MM.1S (cell line): Measurements from ENCODE around the gene SLCO2B1.

Experiments used
- DNase-seq: peaks from one replicate; pipeline ENCODE4 v3.0.0-alpha.2; 2015
- H2AFZ ChIP-seq: fragments of 300-600 bp; sonication (generic); 2 replicates; pipeline ENCODE4 v1.6.0; 2016; ENCODE audit warnings: antibody characterized with exemption, low read length
- H3F3A ChIP-seq: fragments of 300-600 bp; sonication (generic); 2 replicates; pipeline ENCODE4 v1.6.1; 2016; ENCODE audit warnings: mild to moderate bottlenecking, antibody characterized with exemption, low read length, moderate library complexity, mixed read lengths; ENCODE audit not compliant: insufficient read depth
- H3K27ac ChIP-seq: fragments of 300-600 bp; sonication (generic); 2 replicates; pipeline ENCODE4 v1.5.1; 2016; ENCODE audit warnings: mild to moderate bottlenecking, low read length
- H3K27me3 ChIP-seq: fragments of 300-600 bp; sonication (generic); replicated peaks from 2 replicates; pipeline ENCODE4 v1.6.0; 2016; ENCODE audit warnings: low read length; ENCODE audit not compliant: insufficient read depth
- H3K36me3 ChIP-seq: fragments of 300-600 bp; sonication (generic); replicated peaks from 2 replicates; pipeline ENCODE4 v1.6.1; 2016; ENCODE audit warnings: mild to moderate bottlenecking, low read length, mixed read lengths; ENCODE audit not compliant: insufficient read depth
- H3K4me1 ChIP-seq: fragments of 300-600 bp; sonication (generic); 2 replicates; pipeline ENCODE4 v1.6.1; 2016; ENCODE audit warnings: low read length, mixed read lengths
- H3K4me2 ChIP-seq: fragments of 300-600 bp; sonication (generic); 2 replicates; pipeline ENCODE4 v1.6.0; 2016; ENCODE audit warnings: low read depth, low read length
- H3K4me3 ChIP-seq: fragments of 300-600 bp; sonication (generic); 2 replicates; pipeline ENCODE4 v1.5.1; 2016; ENCODE audit warnings: low read length, mixed read lengths
- H3K79me2 ChIP-seq: fragments of 300-600 bp; sonication (generic); 2 replicates; pipeline ENCODE4 v1.6.1; 2016; ENCODE audit warnings: mixed run types, low read length, mixed read lengths
- H3K9ac ChIP-seq: fragments of 300-600 bp; sonication (generic); 2 replicates; pipeline ENCODE4 v1.6.1; 2016; ENCODE audit warnings: low read length, mixed read lengths
- H3K9me2 ChIP-seq: fragments of 300-600 bp; sonication (generic); replicated peaks from 2 replicates; pipeline ENCODE4 v1.6.1; 2016; ENCODE audit warnings: mild to moderate bottlenecking, low read length, mixed read lengths; ENCODE audit not compliant: insufficient read depth
- H3K9me3 ChIP-seq: fragments of 300-600 bp; sonication (generic); replicated peaks from 2 replicates; pipeline ENCODE4 v1.6.1; 2016; ENCODE audit warnings: mild to moderate bottlenecking, low read length, mixed read lengths; ENCODE audit not compliant: insufficient read depth
- H4K20me1 ChIP-seq: fragments of 300-600 bp; sonication (generic); 2 replicates; pipeline ENCODE4 v1.6.1; 2016; ENCODE audit warnings: mild to moderate bottlenecking, low read length, moderate library complexity, mixed read lengths; ENCODE audit not compliant: insufficient read depth
- CTCF ChIP-seq: fragments of 300-600 bp; sonication (generic); IDR thresholded peaks from 2 replicates; pipeline ENCODE4 v1.5.1; 2016; ENCODE audit warnings: antibody characterized with exemption, low read length, mixed read lengths
- EZH2 ChIP-seq: fragments of 300-600 bp; sonication (generic); optimal IDR thresholded peaks from 2 replicates; pipeline ENCODE3; 2017; ENCODE audit warnings: low read depth, mild to moderate bottlenecking, antibody characterized with exemption, low read length, mixed read lengths
- EZH2phosphoT487 ChIP-seq: fragments of 300-600 bp; sonication (generic); IDR thresholded peaks from 2 replicates; pipeline ENCODE4 v1.6.1; 2018; ENCODE audit warnings: antibody characterized with exemption, low read length

Gene SLCO2B1

GRCh38 chr11:75126564-75126963, 24.3 kb upstream of the SLCO2B1 start:
- H3K9ac ChIP-seq, result no peak overlapping the region
- no peaks in the 10 kb centered on the region for H3K4me1 ChIP-seq
- no peak overlapping the region for H3K4me2 ChIP-seq
- H3K36me3 ChIP-seq, result no peaks in the 10 kb centered on the region
- no peaks in the 10 kb centered on the region for H4K20me1 ChIP-seq
- H3F3A ChIP-seq, result no peaks in the 10 kb centered on the region
- H3K9me2 ChIP-seq, result no peaks in the 10 kb centered on the region
- H3K27ac ChIP-seq, result no peak overlapping the region
- no peaks in the 10 kb centered on the region for H3K27me3 ChIP-seq
- no peak overlapping the region for H2AFZ ChIP-seq
- TF ChIP-seq CTCF (no peak), EZH2phosphoT487 (no peak), EZH2 (no peak)
- no peak for DNase-seq
- no peaks in the 10 kb centered on the region for H3K9me3 ChIP-seq
- H3K79me2 ChIP-seq, result no peaks in the 10 kb centered on the region
- no peak overlapping the region for H3K4me3 ChIP-seq

GRCh38 chr11:75132080-75132479, 18.8 kb upstream of the SLCO2B1 start:
- no peak for TF ChIP-seq CTCF
- TF ChIP-seq EZH2phosphoT487, result no peak
- no peak for TF ChIP-seq EZH2
- H3K9me2 ChIP-seq, result no peaks in the 10 kb centered on the region
- H3K4me2 ChIP-seq, result no peak overlapping the region
- H3F3A ChIP-seq, result no peaks in the 10 kb centered on the region
- H3K9ac ChIP-seq, result no peak overlapping the region
- H3K27ac ChIP-seq, result no peak overlapping the region
- no peaks in the 10 kb centered on the region for H4K20me1 ChIP-seq
- no peaks in the 10 kb centered on the region for H3K79me2 ChIP-seq
- no peaks in the 10 kb centered on the region for H3K36me3 ChIP-seq
- no peaks in the 10 kb centered on the region for H3K4me1 ChIP-seq
- no peak overlapping the region for H2AFZ ChIP-seq
- H3K27me3 ChIP-seq, result no peaks in the 10 kb centered on the region
- no peak overlapping the region for H3K4me3 ChIP-seq
- no peak for DNase-seq
- no peaks in the 10 kb centered on the region for H3K9me3 ChIP-seq

DNA sequence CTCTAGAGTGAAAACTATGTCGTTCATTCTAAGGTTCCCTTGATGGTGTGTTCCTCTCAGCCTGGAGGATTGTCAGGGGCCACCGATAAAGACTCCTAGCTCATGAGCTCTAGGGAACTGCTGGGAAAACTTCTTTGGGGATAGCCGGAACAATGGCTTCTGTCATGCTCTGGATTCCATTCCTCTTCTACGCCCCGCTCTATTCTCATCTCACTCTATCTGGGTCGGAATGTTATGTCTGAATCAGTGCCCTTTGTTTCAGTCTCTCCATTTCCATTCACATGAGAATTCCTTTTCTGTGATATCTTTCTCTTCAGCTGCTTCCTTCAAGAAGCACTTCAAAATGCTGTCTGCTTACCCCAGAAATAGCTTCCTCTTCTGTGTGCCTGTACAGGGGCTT, 16.9 kb upstream of the SLCO2B1 start:
- no peaks in the 10 kb centered on the region for H3K79me2 ChIP-seq
- H3K4me2 ChIP-seq, result no peak overlapping the region
- no peaks in the 10 kb centered on the region for H3K36me3 ChIP-seq
- H4K20me1 ChIP-seq, result no peaks in the 10 kb centered on the region
- H3K27me3 ChIP-seq, result no peaks in the 10 kb centered on the region
- no peaks in the 10 kb centered on the region for H3K4me1 ChIP-seq
- no peaks in the 10 kb centered on the region for H3K9me2 ChIP-seq
- H2AFZ ChIP-seq, result no peak overlapping the region
- DNase-seq, result no peak
- no peak overlapping the region for H3K9ac ChIP-seq
- H3K4me3 ChIP-seq, result no peak overlapping the region
- no peak for TF ChIP-seq CTCF
- H3F3A ChIP-seq, result no peaks in the 10 kb centered on the region
- H3K27ac ChIP-seq, result no peak overlapping the region
- H3K9me3 ChIP-seq, result no peaks in the 10 kb centered on the region
